ENCODE measurements around the gene CLCN6.

The CLCN6 gene

DNA sequence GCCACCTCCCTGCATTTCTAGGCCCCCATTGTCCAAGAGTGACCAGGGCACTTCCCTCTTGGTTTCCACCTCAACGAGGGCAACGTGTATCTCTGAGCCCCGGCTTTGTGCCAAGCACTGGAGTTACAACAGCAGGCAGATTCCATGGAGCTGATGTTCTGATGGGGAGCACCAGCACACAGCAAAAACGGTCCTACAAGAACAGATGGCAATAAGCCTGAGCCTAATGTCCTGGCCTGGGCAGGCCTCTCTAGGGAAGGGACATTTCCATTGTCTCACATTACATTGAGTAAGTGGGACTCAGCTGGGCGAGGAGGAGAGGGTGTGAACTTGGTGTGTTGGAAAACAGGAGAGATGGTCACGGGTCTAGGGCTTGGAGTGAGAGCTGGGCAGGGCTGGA, 79.9 kb downstream of the CLCN6 start:
- POLR2A ChIA-PET (ENCODE audit: low non-redundant PET): no interaction called here
- no peak overlapping the region for H3K27ac ChIP-seq
- no peak for DNase-seq (ENCODE audit: low spot score)
- TF ChIP-seq, protein P1, sequence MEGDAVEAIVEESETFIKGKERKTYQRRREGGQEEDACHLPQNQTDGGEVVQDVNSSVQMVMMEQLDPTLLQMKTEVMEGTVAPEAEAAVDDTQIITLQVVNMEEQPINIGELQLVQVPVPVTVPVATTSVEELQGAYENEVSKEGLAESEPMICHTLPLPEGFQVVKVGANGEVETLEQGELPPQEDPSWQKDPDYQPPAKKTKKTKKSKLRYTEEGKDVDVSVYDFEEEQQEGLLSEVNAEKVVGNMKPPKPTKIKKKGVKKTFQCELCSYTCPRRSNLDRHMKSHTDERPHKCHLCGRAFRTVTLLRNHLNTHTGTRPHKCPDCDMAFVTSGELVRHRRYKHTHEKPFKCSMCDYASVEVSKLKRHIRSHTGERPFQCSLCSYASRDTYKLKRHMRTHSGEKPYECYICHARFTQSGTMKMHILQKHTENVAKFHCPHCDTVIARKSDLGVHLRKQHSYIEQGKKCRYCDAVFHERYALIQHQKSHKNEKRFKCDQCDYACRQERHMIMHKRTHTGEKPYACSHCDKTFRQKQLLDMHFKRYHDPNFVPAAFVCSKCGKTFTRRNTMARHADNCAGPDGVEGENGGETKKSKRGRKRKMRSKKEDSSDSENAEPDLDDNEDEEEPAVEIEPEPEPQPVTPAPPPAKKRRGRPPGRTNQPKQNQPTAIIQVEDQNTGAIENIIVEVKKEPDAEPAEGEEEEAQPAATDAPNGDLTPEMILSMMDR (conservative IDR thresholded peaks at IDR 0.05; ENCODE audit: low read depth): no peak
- CTCF ChIA-PET: no interaction called here

DNA sequence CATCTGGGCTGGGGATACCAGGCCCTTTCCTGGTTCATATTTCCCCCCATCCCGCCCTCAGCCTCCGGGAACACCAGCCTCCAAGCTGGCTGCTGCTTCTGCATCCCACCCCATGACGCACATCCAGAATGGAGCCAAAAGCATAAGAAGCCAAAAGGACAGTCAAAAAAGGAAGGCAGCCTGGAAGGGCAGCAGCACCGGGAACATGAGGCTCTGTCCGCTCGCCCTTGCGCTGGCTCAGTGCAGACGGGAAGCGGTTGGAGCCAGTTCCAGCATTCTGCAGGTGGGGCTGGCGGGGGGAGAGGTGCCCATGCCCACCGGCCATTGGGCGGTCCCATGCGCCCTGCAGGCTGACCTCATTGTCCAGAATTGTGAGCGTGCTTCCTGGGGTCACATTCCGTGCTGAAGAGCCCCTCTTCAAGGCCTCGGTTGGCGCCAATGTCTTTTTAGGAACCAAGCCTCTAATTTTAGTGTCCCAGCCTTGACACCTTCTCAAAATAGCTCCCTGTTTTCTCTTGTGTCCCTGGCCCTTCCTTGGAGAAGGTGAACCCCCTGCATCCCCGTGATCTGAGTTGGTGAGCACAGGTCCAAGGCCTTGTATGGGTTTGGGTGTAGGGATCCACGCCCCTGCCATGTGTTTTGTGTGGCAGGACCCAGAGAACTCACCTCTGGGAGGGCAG, 81.1 kb downstream of the CLCN6 start:
- no peak overlapping the region for H3K27ac ChIP-seq
- CTCF ChIA-PET: interaction anchor here (1.1 kb wide), 1 partner anchor 49 kb away, joined by 4 read pairs; no protein-coding TSS in a partner anchor
- no peak for DNase-seq (ENCODE audit: low spot score)
- TF ChIP-seq, protein P1 (conservative IDR thresholded peaks at IDR 0.05; ENCODE audit: low read depth): no peak
- POLR2A ChIA-PET (ENCODE audit: low non-redundant PET): no interaction called here

DNA sequence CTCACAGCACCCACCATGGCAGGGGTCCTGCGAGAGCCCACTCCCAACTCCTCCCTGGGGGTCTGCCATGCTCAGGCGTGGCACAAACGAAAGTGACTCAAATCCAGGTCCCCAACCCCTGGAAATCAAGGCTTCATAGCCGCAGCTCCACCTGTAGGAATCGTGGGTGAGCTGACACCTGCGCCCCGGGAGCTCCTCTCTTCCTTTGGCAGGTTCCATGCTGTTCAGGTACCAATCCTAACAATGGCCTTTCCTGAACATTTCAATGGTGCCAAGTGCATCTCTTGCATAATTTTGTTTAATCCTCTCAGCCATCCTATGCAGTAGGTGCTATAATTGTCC, 81.6 kb downstream of the CLCN6 start:
- CTCF ChIA-PET: interaction anchor here (0.6 to 1.1 kb wide), 2 partner anchors 50 to 218 kb away, joined by 3 to 4 read pairs; no protein-coding TSS in a partner anchor
- DNase-seq (ENCODE audit: low spot score): no peak
- TF ChIP-seq, protein P1 (conservative IDR thresholded peaks at IDR 0.05; ENCODE audit: low read depth): no peak
- H3K27ac ChIP-seq: no peak overlapping the region
- POLR2A ChIA-PET (ENCODE audit: low non-redundant PET): no interaction called here

DNA sequence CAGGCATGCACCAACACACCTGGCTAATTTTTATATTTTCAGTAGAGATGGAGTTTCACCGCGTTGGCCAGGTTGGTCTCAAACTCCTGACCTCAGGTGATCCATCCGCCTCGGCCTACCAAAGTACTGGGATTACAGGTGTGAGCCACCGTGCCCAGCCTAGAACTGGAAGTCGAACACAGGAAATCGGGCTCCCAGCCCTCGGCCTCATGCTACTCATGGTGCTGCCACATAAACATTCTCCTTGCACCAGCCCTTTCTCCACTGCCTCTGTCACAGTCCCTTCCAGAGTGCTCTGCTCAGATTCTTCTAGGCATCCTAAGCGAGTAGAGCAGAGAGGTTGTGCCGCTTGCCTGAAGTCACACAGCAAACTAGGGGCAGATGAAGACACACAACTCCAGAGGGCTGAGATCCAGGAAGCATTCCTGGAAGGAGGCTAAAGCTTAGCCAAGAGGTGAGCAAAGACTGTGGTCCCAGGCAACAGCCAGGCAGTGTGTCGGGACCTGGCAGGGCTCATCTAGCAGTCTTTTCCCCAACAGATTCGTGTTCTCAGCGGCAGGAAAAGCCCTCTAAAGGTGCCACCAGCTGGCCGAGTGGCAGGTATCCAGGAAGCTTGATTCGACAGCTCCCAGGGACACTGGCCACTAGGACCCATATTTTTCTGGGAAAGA, 82.3 kb downstream of the CLCN6 start:
- no peak overlapping the region for H3K27ac ChIP-seq
- POLR2A ChIA-PET (ENCODE audit: low non-redundant PET): no interaction called here
- CTCF ChIA-PET: interaction anchor here (0.6 kb wide), 1 partner anchor 219 kb away, joined by 3 read pairs; no protein-coding TSS in a partner anchor
- TF ChIP-seq, protein P1 (conservative IDR thresholded peaks at IDR 0.05; ENCODE audit: low read depth): no peak
- DNase-seq (ENCODE audit: low spot score): no peak

DNA sequence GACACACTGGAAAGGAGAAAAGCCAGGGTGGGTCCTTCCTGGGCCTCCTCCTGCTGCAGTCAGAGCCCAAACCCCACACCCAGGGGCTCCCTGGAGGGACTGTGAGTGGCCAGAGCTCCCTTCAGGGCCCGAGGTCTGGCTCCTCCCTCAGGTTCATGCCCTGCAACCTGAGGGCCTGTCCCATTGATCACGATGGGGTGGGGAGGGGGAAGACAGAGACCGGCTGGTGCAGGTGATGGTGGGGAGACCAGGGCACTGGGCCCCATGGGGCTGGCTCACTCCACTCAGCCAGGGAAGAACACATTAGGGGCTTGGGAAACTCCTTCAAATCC, 82.9 kb downstream of the CLCN6 start:
- no peak overlapping the region for H3K27ac ChIP-seq
- no peak for DNase-seq (ENCODE audit: low spot score)
- ChIA-PET POLR2A (ENCODE audit: low non-redundant PET) (no interaction called here), CTCF (no interaction called here)
- TF ChIP-seq, protein P1 (conservative IDR thresholded peaks at IDR 0.05; ENCODE audit: low read depth): no peak

DNA sequence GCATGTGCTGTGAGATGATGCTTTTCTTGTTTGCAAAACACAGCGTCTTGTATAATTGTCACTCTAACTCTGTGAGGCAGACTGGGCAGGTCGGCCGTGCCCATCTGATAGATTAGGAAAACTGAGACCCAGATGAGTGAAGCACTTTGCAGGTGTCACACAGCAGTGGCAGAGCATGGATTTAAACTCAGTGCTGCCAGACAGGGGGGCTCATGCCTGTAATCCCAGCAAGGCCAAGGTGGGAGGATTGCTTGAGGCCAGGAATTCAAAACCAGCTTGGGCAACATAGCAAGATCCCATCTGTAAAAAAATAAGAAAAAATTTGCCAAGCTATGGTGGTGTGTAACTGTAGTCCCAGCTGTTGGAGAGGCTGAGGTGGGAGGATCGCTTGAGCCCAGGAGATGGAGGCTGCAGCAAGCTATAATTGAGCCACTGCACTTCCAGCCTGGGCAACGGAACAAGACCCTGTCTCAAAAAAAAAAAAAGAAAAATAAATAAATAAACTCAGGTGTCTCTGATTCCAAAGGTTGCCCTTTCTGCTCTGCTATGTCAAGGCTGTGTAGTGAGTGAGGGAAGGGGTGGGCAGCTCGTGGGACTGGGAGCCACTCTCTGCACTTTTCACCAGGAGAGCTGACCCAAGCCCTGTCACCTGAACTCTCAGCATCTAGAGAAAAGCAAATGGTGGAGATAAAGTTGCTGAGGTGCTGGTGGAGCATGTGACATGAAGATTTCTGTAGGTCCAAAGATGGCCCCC, 85.6 kb downstream of the CLCN6 start:
- POLR2A ChIA-PET (ENCODE audit: low non-redundant PET): interaction anchor here (0.7 kb wide), 1 partner anchor 56 kb away, joined by 3 read pairs; no protein-coding TSS in a partner anchor
- CTCF ChIA-PET: interaction anchor here (0.6 to 1.6 kb wide), 4 partner anchors 12 to 281 kb away, joined by 3 to 6 read pairs (median 4); no protein-coding TSS in a partner anchor

More for the DNA sequence above, 85.6 kb downstream of the CLCN6 start:
- H3K27ac ChIP-seq: no peak overlapping the region
- DNase-seq (ENCODE audit: low spot score): no peak
- TF ChIP-seq, protein P1 (conservative IDR thresholded peaks at IDR 0.05; ENCODE audit: low read depth): no peak

Data from RWPE1 (cell line).